Measurements from ENCODE around the gene UPF1.
"Not testable (repeated sequence)": the region's sequence is repeated elsewhere in the genome, so short reads cannot be mapped to it uniquely, and the experiment has no call there.

Gene UPF1

DNA sequence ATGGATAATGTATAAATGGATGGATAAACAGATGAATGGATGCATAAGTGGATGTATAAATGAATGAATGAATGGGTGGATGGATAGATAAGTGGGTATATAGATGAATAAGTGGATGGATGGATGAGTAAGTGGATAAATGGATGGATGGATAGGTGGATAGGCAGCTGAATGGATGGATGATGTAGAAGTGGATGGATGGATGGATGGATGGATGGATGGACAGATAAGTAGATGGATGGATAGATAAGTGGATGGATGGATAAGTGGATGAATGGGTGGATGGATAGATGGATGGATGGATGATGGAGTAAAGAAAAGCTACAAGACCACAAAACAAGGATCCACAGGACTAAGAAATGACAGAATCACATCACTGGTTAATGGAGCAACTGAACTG, 31.7 kb upstream of the UPF1 start:
- no peak for DNase-seq

GRCh38 chr19:18800636-18801035, 31.1 kb upstream of the UPF1 start:
- no peak for DNase-seq

DNA sequence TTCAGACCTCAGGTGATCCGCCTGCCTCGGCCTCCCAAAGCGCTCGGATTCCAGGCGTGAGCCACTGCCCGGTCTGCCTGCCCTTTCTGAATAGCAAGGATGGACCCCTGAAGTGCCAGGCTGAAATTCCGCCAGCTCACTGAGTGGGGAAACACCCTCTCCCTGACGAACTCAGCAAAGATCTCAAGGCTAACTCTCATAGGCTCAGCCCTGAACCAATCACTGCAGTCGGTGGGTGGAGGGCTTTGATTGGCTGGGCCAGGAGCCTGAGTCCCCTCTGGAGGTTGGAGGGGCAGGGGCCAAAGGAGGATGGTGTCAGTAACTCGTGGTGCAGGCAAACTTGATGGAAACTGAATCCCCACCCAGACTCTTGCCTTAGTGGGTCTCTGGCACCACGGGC, 29.4 kb upstream of the UPF1 start:
- no peak for DNase-seq

- DNase-seq = no peak
Measured at GRCh38 chr19:18803550-18804138, 28.1 kb upstream of the UPF1 start.

DNA sequence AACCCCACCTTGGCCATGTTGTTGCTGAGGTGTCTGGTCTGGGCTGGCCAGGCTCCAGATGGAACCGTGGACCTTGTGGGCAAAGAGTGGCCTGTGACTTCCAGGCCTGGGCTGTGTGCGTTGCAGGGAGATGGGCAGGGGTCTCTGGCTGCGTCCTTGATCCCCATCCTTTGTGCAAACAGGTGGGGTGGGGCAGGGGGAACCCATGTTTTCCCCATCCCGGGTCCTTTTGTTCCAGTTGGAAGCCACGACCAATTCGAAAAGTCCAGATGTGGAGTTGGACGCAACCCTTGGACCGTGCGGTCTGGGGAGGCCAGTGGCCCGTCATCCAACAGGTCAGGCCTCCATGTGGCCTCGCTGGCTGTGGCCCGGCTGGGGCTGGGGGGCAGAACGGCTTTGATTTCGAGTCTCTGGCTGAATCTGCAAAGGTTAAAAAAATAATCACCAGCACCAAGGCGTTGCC, 27.6 kb upstream of the UPF1 start:
- DNase-seq = no peak

GRCh38 chr19:18804643-18805042, 27.1 kb upstream of the UPF1 start:
- DNase-seq = no peak

GRCh38 chr19:18807861-18808331, 23.9 kb upstream of the UPF1 start:
- no peak for DNase-seq

DNA sequence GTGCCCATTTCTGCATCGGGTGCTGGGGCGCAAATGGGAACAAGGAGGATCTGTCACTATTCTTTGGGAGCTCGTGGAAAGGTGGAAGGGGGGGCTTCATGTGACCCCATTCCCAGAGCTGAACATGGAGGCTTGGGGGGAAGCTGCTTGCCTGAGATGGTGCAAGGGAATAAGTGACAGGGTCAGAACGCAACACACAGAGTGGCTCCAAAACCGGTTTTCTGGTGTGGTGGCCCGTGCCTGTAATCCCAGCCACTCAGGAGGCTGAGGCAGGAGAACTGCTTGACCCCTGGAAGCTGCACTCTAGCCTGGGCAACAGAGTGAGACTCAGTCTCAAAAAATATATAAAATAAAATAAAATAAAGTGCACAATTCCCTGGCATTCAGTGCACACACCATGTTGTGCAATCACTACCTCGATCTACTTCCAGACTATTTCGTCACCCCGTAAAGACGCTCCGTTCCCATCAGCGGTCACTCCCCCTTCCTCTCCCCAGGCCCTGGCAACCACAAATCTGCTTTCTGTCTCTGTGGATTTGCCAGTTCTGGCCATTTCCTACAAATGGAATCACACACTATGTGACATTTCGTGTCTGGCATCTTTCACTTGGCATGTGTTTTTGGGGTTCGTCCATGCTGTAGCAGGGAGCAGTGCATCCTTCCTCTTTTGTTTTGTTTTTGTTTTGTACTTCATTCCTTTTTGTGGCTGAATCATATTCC, 22.4 kb upstream of the UPF1 start:
- no peak for DNase-seq

- not testable (repeated sequence) for DNase-seq
Measured at GRCh38 chr19:18811638-18812037, 20.1 kb upstream of the UPF1 start.

DNA sequence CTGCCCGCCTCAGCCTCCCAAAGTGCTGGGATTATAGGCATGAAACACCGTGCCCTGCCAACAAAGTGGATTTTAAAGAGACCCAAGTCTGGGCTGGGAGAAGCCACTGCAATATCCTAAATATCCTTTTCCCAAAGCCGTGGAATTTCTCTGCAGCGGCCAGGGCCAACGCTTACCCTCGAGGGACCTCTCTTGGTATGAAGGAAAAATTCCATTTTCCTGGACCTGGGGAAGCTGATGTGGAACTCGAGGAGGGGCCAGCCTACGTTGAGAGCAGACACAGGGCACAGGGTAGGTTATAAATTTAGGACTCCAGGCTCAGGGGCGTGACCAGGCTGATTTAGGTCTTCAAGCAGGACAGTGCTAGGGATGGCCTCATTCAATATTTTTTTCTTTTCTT, 17.7 kb upstream of the UPF1 start:
- no peak for DNase-seq

DNA sequence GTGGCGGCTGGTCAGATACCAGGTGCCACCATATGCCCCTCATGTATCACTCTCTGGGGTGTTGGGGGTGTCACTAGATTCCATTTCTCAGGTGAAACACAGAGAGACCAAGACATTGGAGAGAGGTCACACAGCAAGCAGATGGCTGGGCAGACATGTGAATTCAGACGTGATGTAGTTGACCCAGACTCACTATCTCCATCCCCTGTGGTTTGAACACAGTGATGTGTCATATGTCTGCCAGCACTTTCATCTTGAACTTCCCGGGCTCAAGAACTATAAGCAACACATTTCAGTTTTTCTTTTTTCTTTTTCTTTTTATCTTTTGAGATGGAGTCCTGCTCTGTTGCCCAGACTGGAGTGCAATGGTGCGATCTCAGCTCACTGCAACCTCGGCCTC, 16.1 kb upstream of the UPF1 start:
- DNase-seq = no peak

GRCh38 chr19:18816645-18817044, 15.1 kb upstream of the UPF1 start:
- DNase-seq = not testable (repeated sequence)

- DNase-seq = no peak
Measured at GRCh38 chr19:18817574-18817973, 14.2 kb upstream of the UPF1 start.

GRCh38 chr19:18828786-18829185, 3.0 kb upstream of the UPF1 start:
- DNase-seq = no peak

DNA sequence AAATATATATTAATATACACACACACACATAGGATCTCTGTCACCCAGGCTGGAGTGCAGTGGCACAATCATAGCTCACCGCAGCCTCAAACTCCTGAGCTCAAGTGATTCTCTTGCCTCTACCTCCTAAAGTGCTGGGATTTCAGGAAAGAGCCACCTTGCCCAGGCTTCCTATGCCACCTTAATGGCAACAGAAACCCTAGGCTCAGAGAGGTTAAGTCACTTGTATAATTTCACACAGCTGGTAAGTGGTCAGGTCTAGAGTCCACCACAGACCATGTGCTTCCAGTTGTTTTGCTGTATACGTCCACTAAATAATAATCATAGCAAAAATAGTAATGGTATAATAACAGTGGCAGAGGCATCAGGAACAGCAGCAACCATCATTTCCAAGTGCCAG, 1.3 kb upstream of the UPF1 start:
- no peak for DNase-seq

GRCh38 chr19:18832306-18833140, 764 bp downstream of the UPF1 start:
- no peak for DNase-seq

GRCh38 chr19:18833141-18833476, 1.4 kb downstream of the UPF1 start:
- no peak for DNase-seq

DNA sequence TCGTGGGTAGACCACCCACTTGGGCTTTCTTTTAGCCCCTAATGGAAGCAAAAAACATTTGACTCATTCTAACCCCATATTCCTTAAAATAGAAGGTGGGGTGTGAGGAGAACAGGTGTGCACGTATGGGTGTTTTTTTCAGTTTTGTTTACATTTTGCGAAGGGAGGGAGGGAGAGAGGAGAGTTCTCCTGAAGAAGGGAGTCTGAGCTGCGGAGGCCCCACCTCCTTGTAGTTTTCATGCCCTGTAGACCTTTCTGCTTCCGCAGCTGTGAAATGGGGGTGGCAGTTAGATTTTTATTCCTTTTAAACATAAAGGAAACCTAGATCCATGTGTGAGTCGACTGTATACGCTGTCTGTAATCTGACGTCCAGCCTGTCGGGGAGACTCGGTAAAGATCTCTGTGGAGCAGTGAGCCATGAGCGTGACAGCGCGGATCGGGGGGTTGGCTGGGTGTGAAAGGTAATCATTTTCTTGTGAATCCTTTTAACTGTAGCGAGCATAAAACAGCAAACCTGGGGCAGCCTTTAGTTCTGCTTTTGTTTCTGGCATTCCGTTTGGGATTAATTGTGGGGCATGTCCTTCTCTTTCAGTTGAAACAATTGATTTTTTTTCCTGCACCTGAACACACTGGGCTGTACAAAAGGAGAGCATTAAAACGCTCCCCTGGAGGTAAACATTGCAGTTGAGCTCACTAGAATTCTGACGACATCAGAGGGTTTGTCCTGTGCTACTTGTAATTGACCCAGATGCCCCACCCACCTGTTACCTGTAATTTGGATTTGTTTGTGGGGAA, 2.3 kb downstream of the UPF1 start:
- peak; percentile 85 for DNase-seq

GRCh38 chr19:18834644-18834984, 2.9 kb downstream of the UPF1 start:
- DNase-seq = no peak

DNA sequence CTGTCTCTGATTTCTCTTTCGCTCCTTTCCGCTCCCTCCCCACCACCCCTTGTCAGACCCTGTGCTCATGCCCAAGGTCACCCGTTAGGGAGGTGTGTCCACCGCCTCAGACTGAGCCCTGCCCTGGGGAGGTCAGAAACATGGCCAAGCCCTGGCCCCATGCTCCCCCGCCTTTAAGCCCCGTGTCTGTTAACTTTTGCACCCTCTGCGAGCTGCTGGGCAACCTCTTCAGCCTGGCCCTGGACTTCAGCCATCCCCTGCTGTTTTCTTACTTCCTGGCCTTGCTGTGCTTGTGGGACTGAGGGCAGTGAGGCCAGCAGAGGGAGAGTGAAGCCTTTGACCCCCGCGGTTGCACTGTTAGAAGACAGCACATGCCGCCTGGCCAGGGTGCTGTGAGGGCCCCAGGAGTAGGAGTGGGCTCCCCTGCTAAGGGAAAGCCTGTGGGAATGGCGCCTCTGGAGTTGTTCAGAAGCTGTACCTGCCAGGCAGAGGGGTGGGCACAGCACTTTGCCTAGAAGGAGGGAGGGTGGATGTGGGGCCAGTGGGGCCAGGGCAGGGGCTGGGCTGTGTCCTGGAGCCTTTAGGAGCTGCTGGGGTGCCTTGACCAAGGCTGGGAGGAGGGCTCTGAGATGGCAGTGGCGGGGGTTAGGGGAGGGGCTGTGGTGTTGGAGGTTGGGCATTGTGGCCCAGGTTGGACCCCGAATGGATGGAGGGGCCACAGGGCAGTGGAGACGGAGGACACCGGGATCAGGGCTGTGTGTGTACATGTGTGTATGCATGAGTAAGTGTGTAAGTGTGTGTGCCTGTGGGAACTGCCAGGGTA, 7.9 kb downstream of the UPF1 start:
- DNase-seq = no peak

- no peak for DNase-seq
Measured at GRCh38 chr19:18840288-18841267, 8.8 kb downstream of the UPF1 start.
